Measurements from ENCODE around the gene AP3M1.

GRCh38 chr10:74110120-74110519, 40.5 kb downstream of the AP3M1 start:
- TF ChIP-seq CTCF (IDR thresholded peaks at IDR 0.05) (no peak), POLR2A (IDR thresholded peaks at IDR 0.05) (no peak)
